HepG2 (cell line): ENCODE data around the gene RPS19. TPM values are rescaled to one million over a fixed set of nuclear protein-coding genes. Genes with fewer than 3 reads are reported as not detected.
A peak's percentile ranks its signal among the peaks of the same experiment; 100 is the strongest.

Source experiments
- ATAC-seq: fragments of 200-7000 bp; cut with Tn5 transposase; 3 replicates; pipeline ENCODE4 v1.9.1; 2020; ENCODE audit warnings: mild to moderate bottlenecking, moderate library complexity
- BruUV-seq: library from RNA; stranded (reverse); fragments of 400-500 nt; replicated peaks from 2 replicates; lab custom pipeline; 2021; lab: Mats Ljungman, UMichigan
- CTCF ChIA-PET: fragments of 300-600 bp; formaldehyde crosslinking; extraction: SDS; loops from one replicate; lab custom pipeline; 2021; ENCODE audit warnings: low total read pairs, inconsistent platforms, low intra/inter-chr PET ratio; lab: Yijun Ruan, JAX
- POLR2A ChIA-PET: fragments of 350-600 bp; sonication (Branson Sonifier 250); formaldehyde crosslinking; loops from one replicate; lab custom pipeline; 2020; ENCODE audit warnings: antibody characterized with exemption, inconsistent platforms; lab: Yijun Ruan, JAX
- DNase-seq: peaks from one replicate; pipeline ENCODE4 v3.0.0-alpha.2; 2015; ENCODE audit warnings: low spot score
- FAIRE-seq: peaks from 3 replicates; lab custom pipeline; 2011; peaks lifted over from hg19 to GRCh38; lab: Jason Lieb, UNC
- H2AFZ ChIP-seq: one replicate; pipeline ENCODE4 v1.6.1; 2011; ENCODE audit warnings: low read length, inconsistent platforms
- H3K27ac ChIP-seq: fragments of 300-600 bp; 3 replicates; pipeline ENCODE4 v1.8.0; 2011; ENCODE audit warnings: mixed run types, mild to moderate bottlenecking, mixed read lengths, low read length, inconsistent platforms; ENCODE audit not compliant: insufficient read depth; ENCODE audit errors: extremely low read length
- H3K27me3 ChIP-seq, 2 experiments: fragments of 200-600 bp in 1 of 2; 2 replicates in 1 of 2; 3 replicates in 1 of 2; pipeline versions ENCODE4 v1.6.0 to v1.8.0; 2011; ENCODE audit warnings: low read length in 2 of 2, mild to moderate bottlenecking in 2 of 2, moderate library complexity in 2 of 2, inconsistent platforms in 1 of 2; ENCODE audit not compliant: insufficient read depth in 2 of 2, control insufficient read depth in 1 of 2
- H3K36me3 ChIP-seq, 2 experiments: fragments of 200-600 bp in 1 of 2; replicated peaks in 1 of 2; 2 replicates in 1 of 2; 3 replicates in 1 of 2; pipeline versions ENCODE4 v1.5.1 to v1.8.0; 2011; ENCODE audit warnings: low read length in 2 of 2, inconsistent platforms in 1 of 2; ENCODE audit not compliant: insufficient read depth in 2 of 2, control insufficient read depth in 1 of 2
- H3K4me1 ChIP-seq: 2 replicates; pipeline ENCODE4 v1.5.1; 2012; ENCODE audit warnings: low read length, inconsistent platforms; ENCODE audit not compliant: insufficient read depth
- H3K4me2 ChIP-seq: 2 replicates; pipeline ENCODE4 v1.6.0; 2011; ENCODE audit warnings: low read depth, low read length, inconsistent platforms
- H3K4me3 ChIP-seq, 3 experiments: fragments of 200-600 bp in 1 of 3; sonication (generic), shearing (Covaris generic) in 1 of 3; replicated peaks in 1 of 3; 2 replicates each; pipeline ENCODE4 v1.5.1; 2011 to 2016; ENCODE audit warnings: low read length in 3 of 3, inconsistent platforms in 2 of 3, low read depth in 2 of 3, mild to moderate bottlenecking in 2 of 3, control low read depth in 1 of 3, mixed read lengths in 1 of 3; ENCODE audit not compliant: insufficient read depth in 1 of 3
- H3K79me2 ChIP-seq: one replicate; pipeline ENCODE4 v1.6.1; 2011; ENCODE audit warnings: low read length, inconsistent platforms; ENCODE audit not compliant: insufficient read depth
- H3K9ac ChIP-seq: 2 replicates; pipeline ENCODE4 v1.6.0; 2011; ENCODE audit warnings: mild to moderate bottlenecking, low read depth, low read length, inconsistent platforms; ENCODE audit not compliant: insufficient read depth
- H3K9me3 ChIP-seq: 2 replicates; pipeline ENCODE4 v1.5.1; 2012; ENCODE audit warnings: mild to moderate bottlenecking, low read length
- H4K20me1 ChIP-seq: 2 replicates; pipeline ENCODE4 v1.6.0; 2011; ENCODE audit warnings: inconsistent platforms, mild to moderate bottlenecking, low read length, moderate library complexity; ENCODE audit not compliant: insufficient read depth
- CTCF ChIP-seq: sonication (generic); formaldehyde crosslinking; IDR thresholded peaks from 2 replicates; pipeline ENCODE4 v1.5.0; 2020; ENCODE audit warnings: mild to moderate bottlenecking, missing genetic modification reagents, moderate library complexity
- NFKB2 ChIP-seq: sonication (generic); formaldehyde crosslinking; IDR thresholded peaks from 2 replicates; pipeline ENCODE4 v1.4.0; 2020; ENCODE audit warnings: missing genetic modification reagents, borderline replicate concordance
- ZNF552 ChIP-seq: sonication (generic); formaldehyde crosslinking; IDR thresholded peaks from 2 replicates; pipeline ENCODE4 v1.9.0; 2022; ENCODE audit warnings: missing genetic modification reagents, mild to moderate bottlenecking, borderline replicate concordance
- WGBS: methylation state at CpG from one replicate; pipeline ENCODE4 v1.1.6; 2017; ENCODE audit warnings: low lambda C conversion rate; 5-methylcytosine and 5-hydroxymethylcytosine counted together
- in situ Hi-C: cut with HindIII; loops from 2 replicates; pipeline ENCODE4 v1.10.0; 2017; ENCODE audit warnings: low pct_unique_long_range_greater_than_20kb; ENCODE audit not compliant: extremely low pct_ligation_motif_present
- intact Hi-C: fragments of 100-400 bp; cut with micrococcal nuclease; formaldehyde crosslinking; loops from one replicate; pipeline ENCODE4 v1.10.0; 2022; ENCODE audit not compliant: unreplicated experiment
- polyA plus RNA-seq, 8 experiments: library from polyadenylated mRNA; depleted of rRNA in 3 of 8; stranded (reverse) in 7 of 8; unstranded in 1 of 8; fragments of >200 nt; fragmentation: Illumina TruSeq in 4 of 8; extraction: Trizol in 4 of 8; gene quantifications; 2 replicates each; pipeline versions ENCODE4 v1.2.1 to v1.2.3, GENCODE V29; 2011 to 2016; ENCODE audit warnings: low read depth in 4 of 8, missing spikeins in 1 of 8, mixed read lengths in 1 of 8; ENCODE audit not compliant: insufficient read depth in 1 of 8
- total RNA-seq, 5 experiments: library from RNA; depleted of rRNA; stranded (reverse); fragments of >200 nt; fragmentation: Illumina TruSeq; extraction: Trizol; gene quantifications; 2 replicates each; pipeline ENCODE4 v1.2.3, GENCODE V29; 2016; ENCODE audit warnings: low read depth in 1 of 5

Gene RPS19
- total and polyA plus RNA-seq, 2 of the 13 experiments (the other 11 are each of a cell fraction or from before 2014, with no cell fraction given): 1,983 to 4,758 TPM

GRCh38 chr19:41920882-41921576, 61.0 kb downstream of the RPS19 start:
- Histone ChIP-seq H4K20me1 (no peaks in the 10 kb centered on the region), H3K9me3 (no peaks in the 10 kb centered on the region), H3K9ac (no peak overlapping the region), H3K27me3 (peaks cover 0 to 44% of the 10 kb centered on the region in 2 experiments; a peak in 4 of 5 replicates), H3K79me2 (no peaks in the 10 kb centered on the region), H3K4me3 (no peak overlapping the region), H3K4me2 (no peak overlapping the region), H3K27ac (no peak overlapping the region), H3K36me3 (no peaks in the 10 kb centered on the region), H2AFZ (no peak overlapping the region), H3K4me1 (no peaks in the 10 kb centered on the region)
- in situ Hi-C loops (no loop called here), intact Hi-C loops (no loop called here)
- ChIA-PET CTCF (no interaction called here), POLR2A (interaction anchor here (1.2 kb wide), 1 partner anchor 33 kb away, joined by 3 read pairs; no protein-coding TSS in a partner anchor)
- TF ChIP-seq ZNF552 (CRISPR knock-in tag): no peak
- TF ChIP-seq NFKB2: no peak
- TF ChIP-seq CTCF (CRISPR knock-in tag): peak; percentile 14; the same call in 1 of the 2 replicates
- BruUV-seq: no TSS peak
- FAIRE-seq (no peak), ATAC-seq (no peak), DNase-seq (no peak)
- 38% methylated on average over 26 of the region's 26 CpGs for WGBS
